ENCODE data around the gene CACNA2D3. TPM values are rescaled to one million over a fixed set of nuclear protein-coding genes. Genes with fewer than 3 reads are reported as not detected.

The CACNA2D3 gene
- total RNA-seq, 2 donors from 2014 or later: not detected

DNA sequence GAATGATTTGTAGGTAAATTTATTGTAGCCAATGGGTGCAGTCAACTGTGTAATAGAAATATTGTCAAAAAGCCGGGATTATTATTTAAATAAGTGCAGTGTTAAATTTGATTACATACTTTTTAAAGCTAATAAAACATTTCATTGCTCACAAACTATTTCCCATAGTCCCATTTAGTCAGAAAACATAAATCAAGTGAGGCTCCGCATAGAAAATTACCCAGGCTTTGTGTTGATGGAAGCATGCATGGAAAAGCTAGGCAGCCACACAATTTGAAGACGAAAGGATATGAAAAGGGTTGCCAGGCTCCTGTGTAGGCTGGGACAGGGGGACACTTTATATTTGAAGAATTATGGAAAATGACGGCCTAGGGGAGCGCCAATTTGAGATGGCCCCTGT, 723.2 kb downstream of the CACNA2D3 start:
- no peak for ATAC-seq (replicated peaks)
- H3K36me3 Mint-ChIP-seq (ENCODE audit: low read depth): no peaks in the 10 kb centered on the region
- H3K27me3 Mint-ChIP-seq: peaks cover 16% of the 10 kb centered on the region
- no peaks in the 10 kb centered on the region for H3K4me1 Mint-ChIP-seq
- H3K9me3 Mint-ChIP-seq: no peaks in the 10 kb centered on the region
- no peak overlapping the region for H3K27ac Mint-ChIP-seq
- no peak overlapping the region for H3K4me3 Mint-ChIP-seq

DNA sequence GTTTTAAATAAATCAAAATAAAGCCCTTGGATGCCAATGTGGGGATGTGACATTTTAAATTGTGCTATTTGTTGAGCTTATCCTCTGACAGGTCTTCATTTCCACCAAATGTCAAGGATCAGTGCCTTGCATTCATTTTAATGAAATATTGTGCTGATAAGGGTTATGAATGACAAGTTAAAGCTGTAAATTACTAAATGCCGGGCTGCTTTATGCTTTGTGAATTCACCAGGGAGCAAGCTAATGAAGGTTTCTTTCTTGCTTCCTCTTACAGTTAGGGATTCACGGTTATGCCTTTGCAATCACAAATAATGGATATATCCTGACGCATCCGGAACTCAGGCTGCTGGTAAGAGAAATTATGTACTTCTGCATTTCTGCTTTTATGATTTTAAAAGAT, 723.8 kb downstream of the CACNA2D3 start:
- no peak for ATAC-seq (replicated peaks)
- Mint-ChIP-seq H3K4me3 (no peak overlapping the region), H3K4me1 (no peaks in the 10 kb centered on the region), H3K9me3 (no peaks in the 10 kb centered on the region), H3K36me3 (ENCODE audit: low read depth) (no peaks in the 10 kb centered on the region), H3K27me3 (peaks cover 16% of the 10 kb centered on the region), H3K27ac (no peak overlapping the region)

DNA sequence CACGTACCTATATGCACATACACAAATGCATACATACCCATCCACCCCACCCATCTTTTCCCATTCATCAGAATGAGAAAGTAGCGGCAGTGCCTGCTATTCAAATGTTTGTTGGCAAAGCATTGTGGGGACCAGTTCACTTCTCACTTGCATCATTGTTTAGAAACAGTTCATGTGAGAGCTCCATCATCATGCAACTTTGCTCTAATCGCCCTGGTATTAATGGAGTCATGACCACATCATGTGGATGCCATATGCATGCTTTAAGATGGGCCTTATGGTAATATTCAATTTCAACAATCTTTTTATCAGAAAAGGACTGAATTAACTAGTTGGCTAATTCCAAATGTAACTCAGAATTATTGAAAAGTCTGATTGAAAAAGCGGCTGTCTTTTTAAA, 725.0 kb downstream of the CACNA2D3 start:
- H3K36me3 Mint-ChIP-seq (ENCODE audit: low read depth): no peaks in the 10 kb centered on the region
- no peak for ATAC-seq (replicated peaks)
- H3K9me3 Mint-ChIP-seq: no peaks in the 10 kb centered on the region
- no peaks in the 10 kb centered on the region for H3K4me1 Mint-ChIP-seq
- no peak overlapping the region for H3K4me3 Mint-ChIP-seq
- peaks cover 16% of the 10 kb centered on the region for H3K27me3 Mint-ChIP-seq
- no peak overlapping the region for H3K27ac Mint-ChIP-seq

DNA sequence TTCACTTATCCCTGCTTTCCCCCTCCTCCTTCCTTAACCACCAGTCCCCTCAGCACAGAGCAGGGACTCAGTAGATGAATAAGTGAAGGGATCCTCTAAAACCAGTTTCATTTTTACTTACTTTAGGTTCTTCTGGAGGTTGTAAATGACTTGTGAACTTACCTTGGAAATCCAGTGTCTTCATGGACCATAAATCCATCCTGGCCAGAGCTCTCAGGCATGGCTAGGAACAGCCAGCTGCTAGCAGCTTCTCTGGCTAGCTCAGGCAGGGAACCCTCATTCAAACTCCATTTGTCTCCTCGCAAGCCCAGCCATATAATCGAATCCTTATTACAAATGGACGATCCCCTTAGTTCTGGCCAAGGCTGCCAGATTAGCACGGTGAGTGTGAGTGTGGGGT, 727.0 kb downstream of the CACNA2D3 start:
- Mint-ChIP-seq H3K36me3 (ENCODE audit: low read depth) (no peaks in the 10 kb centered on the region), H3K27me3 (peaks cover 8% of the 10 kb centered on the region), H3K27ac (no peak overlapping the region), H3K9me3 (no peaks in the 10 kb centered on the region), H3K4me3 (no peak overlapping the region), H3K4me1 (no peaks in the 10 kb centered on the region)
- ATAC-seq (replicated peaks): no peak

DNA sequence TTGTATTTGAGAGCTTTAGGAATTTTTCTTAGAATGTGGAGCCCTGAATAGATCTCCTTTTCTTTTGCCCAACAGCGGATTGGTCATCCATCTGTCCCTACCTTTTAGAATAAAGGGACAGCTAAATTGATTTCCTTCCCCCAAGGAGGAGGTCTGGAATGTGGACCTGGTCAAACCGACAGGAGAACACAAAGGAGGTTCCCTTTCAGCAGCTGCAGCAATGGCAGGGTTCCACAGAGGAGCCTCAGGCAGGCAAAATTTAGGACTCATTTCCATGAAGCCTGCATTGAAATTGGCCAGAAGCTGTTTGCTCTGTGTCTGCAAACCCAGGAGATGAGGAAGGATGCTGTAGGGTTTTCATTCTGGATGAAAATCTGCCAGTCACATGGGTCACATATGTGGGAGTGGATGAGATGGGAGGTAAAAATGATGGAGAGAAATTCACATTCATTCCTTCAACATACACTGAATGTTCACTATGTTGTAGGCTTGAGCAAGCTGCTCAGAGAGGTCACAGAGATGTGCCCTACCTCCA, 728.2 kb downstream of the CACNA2D3 start:
- peaks cover 5% of the 10 kb centered on the region for H3K27me3 Mint-ChIP-seq
- H3K36me3 Mint-ChIP-seq (ENCODE audit: low read depth): no peaks in the 10 kb centered on the region
- no peak overlapping the region for H3K27ac Mint-ChIP-seq
- no peak for ATAC-seq (replicated peaks)
- no peak overlapping the region for H3K4me3 Mint-ChIP-seq
- H3K9me3 Mint-ChIP-seq: no peaks in the 10 kb centered on the region
- no peaks in the 10 kb centered on the region for H3K4me1 Mint-ChIP-seq

DNA sequence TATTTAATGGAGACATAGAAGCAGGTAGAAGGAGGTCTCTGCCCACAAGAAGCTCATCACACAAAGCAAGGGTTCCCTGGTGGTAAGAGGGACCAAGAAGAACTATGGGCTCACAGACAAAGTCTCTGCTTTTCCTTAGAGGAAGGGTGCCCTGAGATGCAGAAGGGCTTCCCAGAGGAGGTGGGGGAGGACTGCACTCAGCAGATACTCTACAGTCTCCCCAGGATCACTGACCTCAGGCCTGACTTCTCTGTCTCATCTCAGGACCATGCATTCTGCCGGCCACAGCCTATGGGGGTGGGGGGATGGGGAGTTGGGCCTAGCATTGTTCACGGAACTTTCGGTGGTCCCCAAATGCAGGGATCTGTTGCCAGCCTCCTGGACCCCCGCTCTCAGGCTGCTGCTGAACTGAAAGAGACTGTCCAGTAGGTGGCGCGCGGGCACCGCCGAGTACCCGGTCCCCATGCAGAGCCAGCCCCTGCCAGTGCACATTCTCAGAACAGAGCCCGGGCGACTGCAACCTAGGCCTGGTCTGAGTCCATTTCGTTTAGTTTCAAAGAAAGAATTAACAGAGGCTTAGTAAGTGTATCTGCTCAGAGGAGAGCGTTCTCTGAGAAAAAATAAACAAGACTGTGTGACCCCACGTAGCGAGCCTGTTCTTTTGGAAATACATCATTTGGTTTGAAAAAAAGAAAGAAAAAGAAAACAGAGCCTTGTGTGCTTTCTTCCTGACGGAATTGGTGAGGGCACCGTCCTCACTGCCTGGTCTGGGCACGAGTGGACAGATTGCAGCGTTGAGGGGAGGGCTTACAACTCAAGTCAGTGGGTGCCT, 731.4 kb downstream of the CACNA2D3 start:
- Mint-ChIP-seq H3K4me1 (no peaks in the 10 kb centered on the region), H3K27me3 (peaks cover 3% of the 10 kb centered on the region), H3K27ac (no peak overlapping the region), H3K9me3 (no peaks in the 10 kb centered on the region), H3K4me3 (no peak overlapping the region), H3K36me3 (ENCODE audit: low read depth) (no peaks in the 10 kb centered on the region)
- peak; percentile 32 for ATAC-seq (replicated peaks)

DNA sequence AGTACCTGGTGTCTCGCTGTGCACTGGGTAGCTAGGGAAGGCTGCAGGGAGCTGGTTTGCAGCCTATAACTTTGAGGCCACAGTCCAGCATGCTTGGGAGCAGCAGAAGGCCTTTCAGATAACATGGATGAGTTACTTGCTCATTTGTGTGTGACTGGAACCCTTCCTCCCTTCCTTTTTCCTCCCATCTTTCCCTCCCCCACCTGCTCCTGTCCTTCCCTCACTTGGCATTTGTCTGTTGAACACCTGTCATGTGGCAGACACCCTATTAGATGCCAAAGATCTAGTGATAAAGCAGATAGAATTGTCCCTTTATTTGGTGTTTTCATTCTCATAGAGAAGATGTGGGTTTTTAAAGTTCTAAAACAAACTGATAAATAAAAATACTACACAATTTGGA, 733.9 kb downstream of the CACNA2D3 start:
- no peaks in the 10 kb centered on the region for H3K9me3 Mint-ChIP-seq
- no peak overlapping the region for H3K4me3 Mint-ChIP-seq
- peaks cover 2% of the 10 kb centered on the region for H3K27me3 Mint-ChIP-seq
- no peaks in the 10 kb centered on the region for H3K36me3 Mint-ChIP-seq (ENCODE audit: low read depth)
- no peak overlapping the region for H3K27ac Mint-ChIP-seq
- no peaks in the 10 kb centered on the region for H3K4me1 Mint-ChIP-seq
- ATAC-seq (replicated peaks): no peak

DNA sequence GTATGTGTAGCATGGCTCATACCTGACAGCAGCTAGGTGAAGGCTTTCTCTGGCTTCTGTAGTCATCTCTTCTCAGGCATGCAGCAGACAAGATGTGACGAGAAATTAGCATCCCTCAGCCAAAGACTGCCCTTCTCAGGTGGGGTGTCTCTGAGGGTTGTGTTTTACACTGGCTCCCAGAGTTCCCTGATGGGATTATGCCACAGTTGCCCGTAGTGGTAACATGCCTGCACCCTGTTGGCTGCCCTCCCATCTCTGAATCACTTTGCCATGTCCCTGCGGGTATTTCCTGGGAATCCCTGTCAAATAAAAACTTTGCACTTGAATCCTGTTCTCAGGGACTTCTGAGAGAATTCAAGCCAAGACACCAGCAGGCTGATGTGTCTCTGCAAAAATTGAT, 735.0 kb downstream of the CACNA2D3 start:
- ATAC-seq (replicated peaks): no peak
- Mint-ChIP-seq H3K36me3 (ENCODE audit: low read depth) (no peaks in the 10 kb centered on the region), H3K4me3 (no peak overlapping the region), H3K9me3 (no peaks in the 10 kb centered on the region), H3K27me3 (peaks cover 2% of the 10 kb centered on the region), H3K27ac (no peak overlapping the region), H3K4me1 (no peaks in the 10 kb centered on the region)

DNA sequence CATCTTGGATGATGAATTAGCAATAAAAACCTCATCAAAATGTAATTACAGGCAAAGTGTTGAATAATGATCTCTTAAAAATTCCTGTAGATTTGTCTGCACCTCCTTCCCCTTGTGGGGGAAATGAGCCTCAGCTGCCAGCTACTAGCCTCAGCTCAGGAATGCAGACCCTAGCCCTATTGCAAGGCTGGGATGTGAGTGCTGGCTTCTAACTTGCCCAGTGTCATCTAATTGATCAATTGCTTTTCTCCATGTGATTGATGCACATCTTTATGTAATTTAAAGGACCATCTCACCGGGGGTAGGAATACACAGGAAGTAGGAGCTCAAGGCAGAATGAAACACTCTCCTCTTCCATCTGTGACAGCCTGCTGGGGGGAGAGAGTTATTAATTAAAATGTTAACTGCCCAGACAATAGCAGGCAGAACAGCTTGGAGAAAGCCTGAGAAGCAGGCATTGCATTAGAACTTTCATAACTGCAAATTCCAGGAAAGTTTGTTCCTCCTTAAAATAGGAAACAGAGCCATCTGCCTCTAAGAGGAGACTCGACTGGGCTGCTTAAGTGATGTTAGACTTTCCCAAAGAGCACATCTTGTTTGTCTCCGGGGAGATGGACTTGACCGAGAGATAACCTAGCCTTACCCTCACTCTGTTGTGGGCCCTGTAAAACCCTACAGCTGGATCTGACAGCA, 735.9 kb downstream of the CACNA2D3 start:
- no peaks in the 10 kb centered on the region for H3K27me3 Mint-ChIP-seq
- no peaks in the 10 kb centered on the region for H3K4me1 Mint-ChIP-seq
- no peaks in the 10 kb centered on the region for H3K36me3 Mint-ChIP-seq (ENCODE audit: low read depth)
- H3K4me3 Mint-ChIP-seq: no peak overlapping the region
- no peaks in the 10 kb centered on the region for H3K9me3 Mint-ChIP-seq
- ATAC-seq (replicated peaks): no peak
- H3K27ac Mint-ChIP-seq: no peak overlapping the region

DNA sequence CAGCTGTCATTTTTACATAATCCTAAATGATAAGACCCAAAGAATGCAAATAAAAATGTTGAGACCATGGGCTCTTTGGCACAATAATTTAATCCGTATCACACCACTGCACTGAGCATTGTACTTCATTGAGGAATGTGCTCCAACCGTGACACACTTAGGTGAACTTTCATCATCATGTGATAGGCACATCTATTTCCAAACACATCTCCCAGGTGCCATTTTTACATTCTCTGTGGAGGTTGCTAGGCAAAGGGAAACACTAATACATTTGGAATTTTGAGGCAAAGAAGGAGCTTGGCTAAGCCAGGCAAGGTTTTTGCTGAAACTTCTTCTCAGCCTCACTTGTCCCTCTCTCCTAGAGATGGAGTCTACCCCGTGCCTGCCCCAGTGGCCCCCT, 736.8 kb downstream of the CACNA2D3 start:
- ATAC-seq (replicated peaks): no peak
- no peaks in the 10 kb centered on the region for H3K9me3 Mint-ChIP-seq
- H3K27ac Mint-ChIP-seq: no peak overlapping the region
- H3K4me1 Mint-ChIP-seq: no peaks in the 10 kb centered on the region
- no peaks in the 10 kb centered on the region for H3K36me3 Mint-ChIP-seq (ENCODE audit: low read depth)
- H3K27me3 Mint-ChIP-seq: no peaks in the 10 kb centered on the region
- H3K4me3 Mint-ChIP-seq: no peak overlapping the region

DNA sequence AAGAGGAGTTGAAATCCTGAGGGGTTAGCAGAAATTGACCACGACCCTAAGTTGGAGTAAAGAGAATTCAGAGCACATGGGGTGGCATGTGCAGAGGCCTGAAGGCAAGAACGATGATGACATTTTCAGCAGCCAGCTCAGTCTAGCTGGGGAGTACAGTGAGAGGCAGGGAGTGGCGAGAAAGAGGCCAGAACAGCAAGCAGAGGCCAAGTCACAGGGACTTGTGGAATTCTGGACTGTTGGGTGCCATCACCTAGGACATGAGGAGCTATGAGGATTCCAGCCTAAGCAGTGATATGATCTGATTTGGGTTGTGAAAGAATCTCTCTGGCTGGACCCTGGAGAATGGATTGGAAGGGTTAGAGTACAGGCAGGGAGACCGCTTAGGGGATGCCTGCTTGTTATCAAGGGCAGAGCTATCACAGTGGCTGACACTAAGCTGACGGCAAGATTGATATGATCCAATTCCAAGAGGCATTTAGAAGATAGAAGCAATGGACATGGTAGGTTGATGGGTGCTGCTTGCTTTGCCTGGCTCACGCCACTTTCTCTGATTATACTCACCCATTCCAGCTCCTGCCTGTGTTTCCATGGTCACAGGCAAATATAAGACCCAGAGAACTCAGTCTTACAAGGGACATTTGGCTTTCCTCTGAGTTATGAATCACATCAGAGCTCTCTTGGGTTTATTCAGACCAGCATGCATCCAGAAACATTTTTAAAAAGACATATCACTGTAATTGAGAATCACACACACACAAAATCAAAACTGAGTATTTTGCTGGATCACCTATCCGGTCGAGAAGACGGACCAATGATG, 739.1 kb downstream of the CACNA2D3 start:
- Mint-ChIP-seq H3K27me3 (no peaks in the 10 kb centered on the region), H3K4me3 (no peak overlapping the region), H3K36me3 (ENCODE audit: low read depth) (no peaks in the 10 kb centered on the region), H3K9me3 (no peaks in the 10 kb centered on the region), H3K4me1 (no peaks in the 10 kb centered on the region), H3K27ac (no peak overlapping the region)
- no peak for ATAC-seq (replicated peaks)

DNA sequence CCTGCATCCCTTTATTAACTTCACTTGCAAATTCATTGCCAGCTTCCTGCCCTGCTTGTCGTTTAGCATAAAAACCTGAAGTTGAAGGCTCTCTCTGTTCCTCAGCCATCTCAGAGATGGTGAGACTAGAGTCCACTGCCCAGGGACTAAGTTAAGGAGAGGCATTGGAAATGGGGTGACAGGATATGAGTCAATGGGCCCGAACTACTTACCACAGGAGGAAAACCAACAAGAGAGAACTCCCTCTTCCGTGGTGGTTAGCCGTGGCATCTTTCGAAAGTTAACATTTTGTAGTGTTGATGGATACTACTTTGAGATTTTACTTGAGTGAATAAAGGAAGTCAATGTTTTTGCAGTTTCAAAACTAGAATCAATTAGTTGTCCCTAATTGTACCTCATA, 740.2 kb downstream of the CACNA2D3 start:
- Mint-ChIP-seq H3K9me3 (no peaks in the 10 kb centered on the region), H3K36me3 (ENCODE audit: low read depth) (no peaks in the 10 kb centered on the region), H3K4me3 (no peak overlapping the region), H3K27ac (no peak overlapping the region), H3K27me3 (no peaks in the 10 kb centered on the region), H3K4me1 (no peaks in the 10 kb centered on the region)
- ATAC-seq (replicated peaks): no peak

DNA sequence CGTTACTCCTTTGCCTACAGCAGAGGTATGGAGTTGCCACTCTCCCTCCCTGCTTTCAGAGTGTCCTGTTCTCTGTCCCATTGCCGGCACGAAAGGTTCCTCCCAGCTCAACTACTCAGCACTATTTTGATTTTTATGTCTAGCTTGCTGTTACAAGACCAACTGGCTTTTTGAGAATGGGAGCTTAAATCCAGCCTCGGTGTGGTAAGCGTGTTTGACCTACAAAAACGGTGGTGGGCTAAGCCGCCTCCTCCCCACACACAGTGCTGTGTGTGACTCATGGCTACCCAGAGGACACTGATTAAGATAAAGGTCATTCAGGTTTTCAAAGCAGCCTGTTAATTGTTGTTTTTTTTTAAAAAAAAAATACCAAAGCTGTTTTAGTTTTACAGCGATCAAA, 741.0 kb downstream of the CACNA2D3 start:
- no peaks in the 10 kb centered on the region for H3K27me3 Mint-ChIP-seq
- H3K4me3 Mint-ChIP-seq: no peak overlapping the region
- H3K4me1 Mint-ChIP-seq: no peaks in the 10 kb centered on the region
- H3K9me3 Mint-ChIP-seq: no peaks in the 10 kb centered on the region
- H3K36me3 Mint-ChIP-seq (ENCODE audit: low read depth): no peaks in the 10 kb centered on the region
- H3K27ac Mint-ChIP-seq: no peak overlapping the region
- no peak for ATAC-seq (replicated peaks)

DNA sequence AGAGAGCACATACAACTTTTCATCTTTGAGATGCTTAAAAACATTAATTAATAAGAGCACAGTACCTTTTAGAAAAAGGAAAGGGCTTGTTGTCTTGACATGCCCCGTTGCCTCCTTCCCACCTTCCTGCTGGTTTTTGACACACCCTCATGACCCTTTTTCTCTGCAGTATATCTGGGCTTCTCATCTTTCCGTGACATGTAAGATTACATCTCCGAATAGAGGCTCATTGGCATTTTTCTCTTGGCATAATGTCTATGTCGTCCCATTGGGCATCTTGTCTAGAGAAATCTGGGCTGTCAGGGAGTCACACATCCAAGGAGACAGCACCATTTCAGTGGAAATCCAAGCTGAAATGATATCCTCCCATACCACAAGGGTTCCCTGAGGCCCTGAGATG, 741.4 kb downstream of the CACNA2D3 start:
- no peak for ATAC-seq (replicated peaks)
- Mint-ChIP-seq H3K36me3 (ENCODE audit: low read depth) (no peaks in the 10 kb centered on the region), H3K9me3 (no peaks in the 10 kb centered on the region), H3K4me1 (no peaks in the 10 kb centered on the region), H3K4me3 (no peak overlapping the region), H3K27me3 (no peaks in the 10 kb centered on the region), H3K27ac (no peak overlapping the region)

All from activated T-helper 17 cell treated with anti-CD3 and anti-CD28 coated beads, Interleukin-2, amount 50 U/mL, for 72 hours (primary cell).